Umbilical cord (tissue), 2 donors: ENCODE data around the gene KCTD11. TPM values are rescaled to one million over a fixed set of nuclear protein-coding genes. Genes with fewer than 3 reads are reported as not detected.

Experiments used
- DNase-seq: peaks from one replicate; pipeline ENCODE4 v3.0.0-alpha.2; 2015; ENCODE audit warnings: low spot score
- total RNA-seq: library from RNA; depleted of rRNA; stranded (reverse); fragments of >200 nt; gene quantifications from one replicate; pipeline ENCODE4 v1.2.3, GENCODE V29; 2014; ENCODE audit warnings: low replicate concordance; ENCODE audit not compliant: insufficient read depth

The KCTD11 gene
- total RNA-seq, 1 donor from 2014 or later = 18.3 TPM

GRCh38 chr17:7403977-7404736 is 52.2 kb downstream of the KCTD11 start, which contains the start of gene TMEM256:
Gene TMEM256 (minus strand): TSS chr17:7404097. CDS start chr17:7404084, 13 bp downstream.
- DNase-seq = peak; percentile 100

Other genes with a start within 250 kb of the KCTD11 start
- gene ASGR2, start 237.3 kb upstream of the KCTD11 start, total RNA-seq = not detected
- 1.2 TPM for gene ASGR1, start 172.8 kb upstream of the KCTD11 start, total RNA-seq
- gene DLG4, start 132.3 kb upstream of the KCTD11 start, total RNA-seq = 18.3 TPM
- 147 TPM for gene ACADVL, start 132.2 kb upstream of the KCTD11 start, total RNA-seq
- gene DVL2, start 117.6 kb upstream of the KCTD11 start, total RNA-seq = 64.8 TPM
- gene PHF23, start 112.7 kb upstream of the KCTD11 start, total RNA-seq = 29.1 TPM
- gene GABARAP, start 109.7 kb upstream of the KCTD11 start, total RNA-seq = 240 TPM
- 15.4 TPM for gene CTDNEP1, start 100.4 kb upstream of the KCTD11 start, total RNA-seq
- gene ELP5, start 99.9 kb upstream of the KCTD11 start, total RNA-seq = 13.7 TPM
- 14.2 TPM for gene CLDN7, start 89.7 kb upstream of the KCTD11 start, total RNA-seq
- 7.7 TPM for gene SLC2A4, start 70.4 kb upstream of the KCTD11 start, total RNA-seq
- gene YBX2, start 57.5 kb upstream of the KCTD11 start, total RNA-seq = 0.96 TPM
- 136 TPM for gene EIF5A, start 44.5 kb upstream of the KCTD11 start, total RNA-seq
- gene GPS2, start 36.8 kb upstream of the KCTD11 start, total RNA-seq = 20.5 TPM
- gene NEURL4, start 22.8 kb upstream of the KCTD11 start, total RNA-seq = 35.6 TPM
- 5.3 TPM for gene ACAP1, start 15.6 kb upstream of the KCTD11 start, total RNA-seq
- not detected for gene TMEM95, start 3.0 kb downstream of the KCTD11 start, total RNA-seq
- gene TNK1, start 28.9 kb downstream of the KCTD11 start, total RNA-seq = 12.8 TPM
- 21.9 TPM for gene PLSCR3, start 42.4 kb downstream of the KCTD11 start, total RNA-seq
- gene TMEM256, start 51.9 kb downstream of the KCTD11 start, total RNA-seq = 89.3 TPM
- gene NLGN2, start 55.7 kb downstream of the KCTD11 start, total RNA-seq = 4.8 TPM
- not detected for gene SPEM1, start 68.2 kb downstream of the KCTD11 start, total RNA-seq
- not detected for gene SPEM2, start 73.5 kb downstream of the KCTD11 start, total RNA-seq
- 0.96 TPM for gene SPEM3, start 76.7 kb downstream of the KCTD11 start, total RNA-seq
- 1.9 TPM for gene TMEM102, start 83.3 kb downstream of the KCTD11 start, total RNA-seq
- 12.8 TPM for gene FGF11, start 87.3 kb downstream of the KCTD11 start, total RNA-seq
- gene CHRNB1, start 92.9 kb downstream of the KCTD11 start, total RNA-seq = 8.9 TPM
- 18.1 TPM for gene ZBTB4, start 127.5 kb downstream of the KCTD11 start, total RNA-seq
- gene SLC35G6, start 129.3 kb downstream of the KCTD11 start, total RNA-seq = 0.24 TPM
- 40.7 TPM for gene POLR2A, start 132.2 kb downstream of the KCTD11 start, total RNA-seq
- gene TNFSF12, start 196.9 kb downstream of the KCTD11 start, total RNA-seq = 14.9 TPM
- gene TNFSF13, start 206.6 kb downstream of the KCTD11 start, total RNA-seq = 7.7 TPM
- gene SENP3, start 209.8 kb downstream of the KCTD11 start, total RNA-seq = 56.6 TPM
- 8.4 TPM for gene CD68, start 227.5 kb downstream of the KCTD11 start, total RNA-seq
- 38.0 TPM for gene MPDU1, start 231.7 kb downstream of the KCTD11 start, total RNA-seq
- gene SOX15, start 237.9 kb downstream of the KCTD11 start, total RNA-seq = 1.9 TPM